Ovary (tissue), 3 donors: ENCODE measurements around the gene PSIP1.

ENCODE experiments used
- EP300 ChIP-seq: sonication (generic); formaldehyde crosslinking; IDR thresholded peaks from one replicate; pipeline ENCODE4 v1.6.1; 2017; ENCODE audit warnings: antibody characterized with exemption
- POLR2A ChIP-seq: fragments of 450-650 bp; IDR thresholded peaks from one replicate; pipeline ENCODE4 v1.6.1; 2017; ENCODE audit warnings: antibody characterized with exemption, mild to moderate bottlenecking, moderate library complexity
- TF ChIP-seq, protein P1 (sequence below), 3 donors: fragments of 450-650 bp in 2 of 3; fragments of 200-600 bp in 1 of 3; IDR thresholded peaks; one replicate each; pipeline versions ENCODE4 v1.5.1 to v1.8.0; 2016 to 2022; ENCODE audit warnings: antibody characterized with exemption in 3 of 3, mild to moderate bottlenecking in 1 of 3
- donor health status: DM: no; HTN: no; CAD: no.

- TF ChIP-seq, protein P1, sequence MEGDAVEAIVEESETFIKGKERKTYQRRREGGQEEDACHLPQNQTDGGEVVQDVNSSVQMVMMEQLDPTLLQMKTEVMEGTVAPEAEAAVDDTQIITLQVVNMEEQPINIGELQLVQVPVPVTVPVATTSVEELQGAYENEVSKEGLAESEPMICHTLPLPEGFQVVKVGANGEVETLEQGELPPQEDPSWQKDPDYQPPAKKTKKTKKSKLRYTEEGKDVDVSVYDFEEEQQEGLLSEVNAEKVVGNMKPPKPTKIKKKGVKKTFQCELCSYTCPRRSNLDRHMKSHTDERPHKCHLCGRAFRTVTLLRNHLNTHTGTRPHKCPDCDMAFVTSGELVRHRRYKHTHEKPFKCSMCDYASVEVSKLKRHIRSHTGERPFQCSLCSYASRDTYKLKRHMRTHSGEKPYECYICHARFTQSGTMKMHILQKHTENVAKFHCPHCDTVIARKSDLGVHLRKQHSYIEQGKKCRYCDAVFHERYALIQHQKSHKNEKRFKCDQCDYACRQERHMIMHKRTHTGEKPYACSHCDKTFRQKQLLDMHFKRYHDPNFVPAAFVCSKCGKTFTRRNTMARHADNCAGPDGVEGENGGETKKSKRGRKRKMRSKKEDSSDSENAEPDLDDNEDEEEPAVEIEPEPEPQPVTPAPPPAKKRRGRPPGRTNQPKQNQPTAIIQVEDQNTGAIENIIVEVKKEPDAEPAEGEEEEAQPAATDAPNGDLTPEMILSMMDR (IDR thresholded peaks at IDR 0.05): no peak
- TF ChIP-seq POLR2A (no peak), EP300 (no peak)
These were observed 20.6 kb upstream of the PSIP1 start for GRCh38 chr9:15531380-15531779.
